Glutamatergic neuron (in vitro differentiated cells): ENCODE measurements around the gene TSACC. TPM values are rescaled to one million over a fixed set of nuclear protein-coding genes. Genes with fewer than 3 reads are reported as not detected.
A peak's percentile ranks its signal among the peaks of the same experiment; 100 is the strongest.

ENCODE experiments used
- DNase-seq: peaks from one replicate; pipeline ENCODE4 v3.0.0; 2022
- H3K27ac Mint-ChIP-seq: one replicate; pipeline ENCODE4 v1.8.0; 2020; ENCODE audit warnings: mild to moderate bottlenecking, mixed read lengths, inconsistent platforms; ENCODE audit not compliant: unreplicated experiment
- H3K27me3 Mint-ChIP-seq: one replicate; pipeline ENCODE4 v1.8.0; 2020; ENCODE audit warnings: mild to moderate bottlenecking, moderate library complexity, mixed read lengths, inconsistent platforms; ENCODE audit not compliant: unreplicated experiment
- H3K36me3 Mint-ChIP-seq: one replicate; pipeline ENCODE4 v1.8.0; 2020; ENCODE audit warnings: mild to moderate bottlenecking, mixed read lengths, inconsistent platforms; ENCODE audit not compliant: unreplicated experiment
- H3K4me1 Mint-ChIP-seq: one replicate; pipeline ENCODE4 v1.8.0; 2020; ENCODE audit warnings: mild to moderate bottlenecking, low read depth, mixed read lengths, inconsistent platforms; ENCODE audit not compliant: unreplicated experiment
- H3K4me3 Mint-ChIP-seq: one replicate; pipeline ENCODE4 v1.8.0; 2020; ENCODE audit warnings: mild to moderate bottlenecking, mixed read lengths, inconsistent platforms; ENCODE audit not compliant: unreplicated experiment
- H3K9me3 Mint-ChIP-seq: one replicate; pipeline ENCODE4 v1.8.0; 2020; ENCODE audit warnings: mild to moderate bottlenecking, moderate library complexity, mixed read lengths, inconsistent platforms; ENCODE audit not compliant: unreplicated experiment
- CTCF ChIP-seq: fragments of 200-600 bp; sonication (generic); IDR thresholded peaks from one replicate; pipeline ENCODE4 v1.5.0; 2021; ENCODE audit not compliant: partially characterized antibody, unreplicated experiment
- total RNA-seq: library from RNA; stranded (reverse); fragmentation: NEBNext Ultra II Directional; extraction: Animal tissue kit (Norgen Biotek cat#: 25700); gene quantifications from one replicate; pipeline ENCODE4 v1.2.1, GENCODE V29; 2021; ENCODE audit not compliant: unreplicated experiment

The TSACC gene
- total RNA-seq, 1 donor from 2014 or later = not detected

GRCh38 chr1:156382561-156382960, 44.2 kb downstream of the TSACC start:
- TF ChIP-seq CTCF = no peak
- no peak overlapping the region for H3K27ac Mint-ChIP-seq

GRCh38 chr1:156383023-156383422, 44.7 kb downstream of the TSACC start:
- peaks cover 14% of the 10 kb centered on the region for H3K27me3 Mint-ChIP-seq
- peak; percentile 87 for DNase-seq
- H3K4me1 Mint-ChIP-seq = no peaks in the 10 kb centered on the region
- peak; percentile 86 for TF ChIP-seq CTCF
- no peaks in the 10 kb centered on the region for H3K9me3 Mint-ChIP-seq
- H3K4me3 Mint-ChIP-seq = no peak overlapping the region
- H3K36me3 Mint-ChIP-seq = no peaks in the 10 kb centered on the region
- no peak overlapping the region for H3K27ac Mint-ChIP-seq

More at GRCh38 chr1:156382561-156382960, 44.2 kb downstream of the TSACC start:
- DNase-seq = no peak
- Mint-ChIP-seq H3K27me3 (peaks cover 13% of the 10 kb centered on the region), H3K9me3 (no peaks in the 10 kb centered on the region), H3K36me3 (no peaks in the 10 kb centered on the region), H3K4me1 (no peaks in the 10 kb centered on the region), H3K4me3 (no peak overlapping the region)

- peaks cover 18% of the 10 kb centered on the region for H3K27me3 Mint-ChIP-seq
- no peak for DNase-seq
- no peaks in the 10 kb centered on the region for H3K9me3 Mint-ChIP-seq
- no peak overlapping the region for H3K27ac Mint-ChIP-seq
- H3K4me3 Mint-ChIP-seq = no peak overlapping the region
- H3K4me1 Mint-ChIP-seq = no peaks in the 10 kb centered on the region
- no peak for TF ChIP-seq CTCF
- no peaks in the 10 kb centered on the region for H3K36me3 Mint-ChIP-seq
These were observed 45.7 kb downstream of the TSACC start for GRCh38 chr1:156384007-156384406.

- Mint-ChIP-seq H3K9me3 (no peaks in the 10 kb centered on the region), H3K4me1 (no peaks in the 10 kb centered on the region), H3K36me3 (no peaks in the 10 kb centered on the region), H3K27ac (no peak overlapping the region), H3K4me3 (no peak overlapping the region), H3K27me3 (peaks cover 22% of the 10 kb centered on the region)
- DNase-seq = no peak
- TF ChIP-seq CTCF = no peak
These were observed 46.3 kb downstream of the TSACC start for GRCh38 chr1:156384658-156385057.

GRCh38 chr1:156385534-156386031, 47.3 kb downstream of the TSACC start:
- peak; percentile 72 for DNase-seq
- Mint-ChIP-seq H3K27ac (no peak overlapping the region), H3K36me3 (no peaks in the 10 kb centered on the region), H3K4me3 (no peak overlapping the region), H3K27me3 (peaks cover 22% of the 10 kb centered on the region), H3K9me3 (no peaks in the 10 kb centered on the region), H3K4me1 (peaks cover 1% of the 10 kb centered on the region)
- peak; percentile 89 for TF ChIP-seq CTCF
